ENCODE results near the gene TNXB.
"Not testable (repeated sequence)": the region's sequence is repeated elsewhere in the genome, so short reads cannot be mapped to it uniquely, and the experiment has no call there.

- not testable (repeated sequence) for TF ChIP-seq CTCF (conservative IDR thresholded peaks at IDR 0.05; ENCODE audit: low read length); EZH2phosphoT487 (IDR thresholded peaks at IDR 0.05; ENCODE audit: borderline replicate concordance)
Observed at GRCh38 chr6:32052626-32053025, 56.5 kb downstream of the TNXB start.
